SK-N-SH (cell line): ENCODE measurements around the gene PCLAF. TPM values are rescaled to one million over a fixed set of nuclear protein-coding genes. Genes with fewer than 3 reads are reported as not detected.

Experiments used
- CTCF ChIA-PET: fragments of 300-600, 350-600 bp; formaldehyde crosslinking; extraction: SDS; loops from one replicate; lab custom pipeline; 2021; lab: Yijun Ruan, JAX
- POLR2A ChIA-PET: fragments of 350-600 bp; sonication (Branson Sonifier 250); formaldehyde crosslinking; extraction: SDS; loops from one replicate; lab custom pipeline; 2020; ENCODE audit warnings: antibody characterized with exemption, inconsistent platforms; lab: Yijun Ruan, JAX
- DNase-seq: peaks from one replicate; pipeline ENCODE4 v3.0.0; 2012
- H2AFZ ChIP-seq: fragments of 200-600 bp; sonication (generic); 2 replicates; pipeline ENCODE4 v1.8.1; 2016; ENCODE audit warnings: antibody characterized with exemption, mild to moderate bottlenecking, low read depth
- H3F3A ChIP-seq: fragments of 200-600 bp; sonication (generic); replicated peaks from 2 replicates; pipeline ENCODE3; 2016; ENCODE audit warnings: antibody characterized with exemption, mild to moderate bottlenecking; ENCODE audit not compliant: insufficient read depth
- H3K27ac ChIP-seq, 2 experiments: fragments of 200-500 bp in 1 of 2; fragments of 200-600 bp in 1 of 2; sonication (Bioruptor generic) in 1 of 2; sonication (generic), shearing (Covaris generic) in 1 of 2; 2 replicates each; pipeline versions ENCODE4 v1.5.1 to v1.6.1; 2014 to 2016; ENCODE audit warnings: low read depth in 2 of 2, inconsistent platforms in 1 of 2, low read length in 1 of 2, mild to moderate bottlenecking in 1 of 2, mixed read lengths in 1 of 2
- H3K27me3 ChIP-seq: fragments of 200-600 bp; sonication (generic), shearing (Covaris generic); 2 replicates; pipeline ENCODE4 v1.6.1; 2016; ENCODE audit warnings: mixed run types; ENCODE audit not compliant: insufficient read depth
- H3K36me3 ChIP-seq, 2 experiments: fragments of 200-500 bp in 1 of 2; fragments of 200-600 bp in 1 of 2; sonication (Bioruptor generic) in 1 of 2; sonication (generic) in 1 of 2; replicated peaks in 1 of 2; 2 replicates each; pipeline versions ENCODE3 to v1.5.1; 2014 to 2016; ENCODE audit warnings: low read length in 1 of 2, mild to moderate bottlenecking in 1 of 2; ENCODE audit not compliant: insufficient read depth in 2 of 2, control insufficient read depth in 1 of 2
- H3K4me1 ChIP-seq, 2 experiments: fragments of 200-500 bp in 1 of 2; fragments of 200-600 bp in 1 of 2; sonication (Bioruptor generic) in 1 of 2; sonication (generic), shearing (Covaris generic) in 1 of 2; 2 replicates each; pipeline versions ENCODE4 v1.5.1 to v1.6.1; 2014 to 2016; ENCODE audit warnings: low read depth in 1 of 2, low read length in 1 of 2, mixed run types in 1 of 2; ENCODE audit not compliant: insufficient read depth in 2 of 2, control insufficient read depth in 1 of 2
- H3K4me2 ChIP-seq: fragments of 200-600 bp; sonication (generic), shearing (Covaris generic); 2 replicates; pipeline ENCODE4 v1.6.1; 2017; ENCODE audit warnings: mixed run types
- H3K4me3 ChIP-seq, 2 experiments: fragments of 200-500 bp in 1 of 2; fragments of 200-600 bp in 1 of 2; sonication (Bioruptor generic) in 1 of 2; sonication (generic), shearing (Covaris generic) in 1 of 2; 2 replicates each; pipeline versions ENCODE4 v1.5.1 to v1.8.1; 2014 to 2016; ENCODE audit warnings: low read depth in 2 of 2, inconsistent platforms in 1 of 2, low read length in 1 of 2, mild to moderate bottlenecking in 1 of 2, mixed read lengths in 1 of 2, moderate library complexity in 1 of 2
- H3K79me2 ChIP-seq: fragments of 200-600 bp; sonication (generic); 2 replicates; pipeline ENCODE4 v1.8.1; 2017; ENCODE audit warnings: mild to moderate bottlenecking; ENCODE audit not compliant: insufficient read depth
- H3K9ac ChIP-seq: fragments of 200-600 bp; sonication (generic); 2 replicates; pipeline ENCODE4 v1.6.1; 2017; ENCODE audit warnings: mixed run types
- H3K9me2 ChIP-seq: fragments of 200-600 bp; sonication (generic); 2 replicates; pipeline ENCODE4 v1.6.1; 2017; ENCODE audit warnings: mixed run types
- H3K9me3 ChIP-seq: fragments of 200-600 bp; sonication (generic); 2 replicates; pipeline ENCODE4 v1.6.1; 2017; ENCODE audit warnings: mixed run types, mild to moderate bottlenecking, moderate library complexity
- H4K20me1 ChIP-seq: fragments of 200-600 bp; sonication (generic); 2 replicates; pipeline ENCODE4 v1.6.1; 2017; ENCODE audit warnings: mild to moderate bottlenecking, mixed run types; ENCODE audit not compliant: insufficient read depth
- CTCF ChIP-seq: fragments of 200-600 bp; sonication (generic); IDR thresholded peaks from 2 replicates; pipeline ENCODE4 v1.6.1; 2017; ENCODE audit warnings: antibody characterized with exemption, mild to moderate bottlenecking, moderate library complexity
- ELF1 ChIP-seq: IDR thresholded peaks from 2 replicates; pipeline ENCODE4 v1.4.0; 2012
- EZH2phosphoT487 ChIP-seq: fragments of 200-600 bp; sonication (generic); IDR thresholded peaks from 2 replicates; pipeline ENCODE4 v1.6.1; 2017; ENCODE audit warnings: low read depth, mixed run types, mild to moderate bottlenecking, antibody characterized with exemption, moderate library complexity, borderline replicate concordance
- GABPA ChIP-seq: IDR thresholded peaks from 2 replicates; pipeline ENCODE4 v1.4.0; 2012; ENCODE audit warnings: low read depth, mild to moderate bottlenecking
- JUND ChIP-seq: IDR thresholded peaks from 2 replicates; pipeline ENCODE4 v1.4.0; 2012
- MEF2A ChIP-seq: IDR thresholded peaks from 2 replicates; pipeline ENCODE4 v1.4.0; 2012; ENCODE audit warnings: low read depth, borderline replicate concordance
- PBX3 ChIP-seq: IDR thresholded peaks from 2 replicates; pipeline ENCODE4; 2012
- POLR2AphosphoS5 ChIP-seq: IDR thresholded peaks from 2 replicates; pipeline ENCODE4 v1.6.1; 2012; ENCODE audit warnings: low read depth, low read length
- RAD21 ChIP-seq: IDR thresholded peaks from 2 replicates; pipeline ENCODE4 v1.6.1; 2012; ENCODE audit warnings: mild to moderate bottlenecking, low read length
- RFX5 ChIP-seq: IDR thresholded peaks from 2 replicates; pipeline ENCODE4 v1.6.1; 2012; ENCODE audit warnings: mild to moderate bottlenecking, improper control_type of control experiment, low read length
- RXRA ChIP-seq: IDR thresholded peaks from 2 replicates; pipeline ENCODE4 v1.4.0; 2012; ENCODE audit warnings: low read depth, mild to moderate bottlenecking, borderline replicate concordance
- SMC3 ChIP-seq: IDR thresholded peaks from 2 replicates; pipeline ENCODE4 v1.6.1; 2012; ENCODE audit warnings: low read depth, low read length, improper control_type of control experiment
- TCF12 ChIP-seq: IDR thresholded peaks from 2 replicates; pipeline ENCODE4 v1.4.0; 2012
- USF1 ChIP-seq: IDR thresholded peaks from 2 replicates; pipeline ENCODE4 v1.4.0; 2012; ENCODE audit warnings: low read depth, borderline replicate concordance
- USF2 ChIP-seq: fragments of 150-350 bp; IDR thresholded peaks from 2 replicates; pipeline ENCODE4 v1.6.1; 2017; ENCODE audit warnings: antibody characterized with exemption, low read length, low read depth, borderline replicate concordance
- WGBS: methylation state at CpG from one replicate; pipeline ENCODE4 v1.1.6; 2017; ENCODE audit warnings: low lambda C conversion rate; 5-methylcytosine and 5-hydroxymethylcytosine counted together
- polyA plus RNA-seq, 3 experiments: library from polyadenylated mRNA; depleted of rRNA; stranded (reverse); fragments of >200 nt; gene quantifications; 2 replicates each; pipeline ENCODE4 v1.2.3, GENCODE V29; 2012

PCLAF gene
- polyA plus RNA-seq, 1 of the 3 experiments (the other 2 are of a cell fraction) = 35.0 TPM

GRCh38 chr15:64426845-64427465, 45.7 kb upstream of the PCLAF start:
- H3K4me3 ChIP-seq = no peak overlapping the region; a peak in 1 of 4 replicates
- no peak for DNase-seq
- no peak overlapping the region for H3K4me2 ChIP-seq
- no peak for TF ChIP-seq MEF2A
- TF ChIP-seq SMC3 = peak; percentile 27; the same call in 1 of the 2 replicates
- TF ChIP-seq RAD21 = peak; percentile 51
- peak; percentile 50 for TF ChIP-seq CTCF
- H3K27me3 ChIP-seq = no peaks in the 10 kb centered on the region
- peaks cover 0 to 18% of the 10 kb centered on the region in 2 experiments; a peak in 1 of 4 replicates for H3K4me1 ChIP-seq
- H3K36me3 ChIP-seq = peaks cover 32 to 47% of the 10 kb centered on the region in 2 experiments
- H3F3A ChIP-seq = peaks cover 35% of the 10 kb centered on the region
- H3K79me2 ChIP-seq = 0 out of 2 replicates have a peak, but pooled peaks cover 3% of the 10 kb centered on the region
- H4K20me1 ChIP-seq = no peaks in the 10 kb centered on the region
- 87% methylated on average over 7 of the region's 7 CpGs for WGBS
- H3K27ac ChIP-seq = peak overlapping the region in 1 of 2 experiments; percentile 33; a peak in 1 of 4 replicates
- H3K9ac ChIP-seq = no peak overlapping the region
- no peak overlapping the region for H2AFZ ChIP-seq
- CTCF ChIA-PET = interaction anchor here (0.6 to 5.4 kb wide), 9 partner anchors 28 to 301 kb away, joined by 3 to 24 read pairs (median 3); no protein-coding TSS in a partner anchor
- no peaks in the 10 kb centered on the region for H3K9me3 ChIP-seq
- POLR2A ChIA-PET = no interaction called here
- no peaks in the 10 kb centered on the region for H3K9me2 ChIP-seq

GRCh38 chr15:64425221-64425620, 44.0 kb upstream of the PCLAF start:
- no peak for TF ChIP-seq MEF2A
- no peak for TF ChIP-seq TCF12
- no peak for TF ChIP-seq RFX5
- no peak for TF ChIP-seq POLR2AphosphoS5
- no peak for TF ChIP-seq ELF1
- no peak for TF ChIP-seq USF2
- no peak for TF ChIP-seq PBX3
- no peak for TF ChIP-seq GABPA
- no peak for TF ChIP-seq JUND
- TF ChIP-seq USF1 = no peak
- TF ChIP-seq RXRA = no peak
- no peak for TF ChIP-seq EZH2phosphoT487
- no peak overlapping the region for H3K4me2 ChIP-seq
- 83% methylated on average over 3 of the region's 3 CpGs for WGBS
- H3K27ac ChIP-seq = no peak overlapping the region
- POLR2A ChIA-PET = no interaction called here
- no peak for DNase-seq
- H3F3A ChIP-seq = peaks cover 27% of the 10 kb centered on the region
- H3K79me2 ChIP-seq = no peaks in the 10 kb centered on the region
- H3K36me3 ChIP-seq = peaks cover 29 to 58% of the 10 kb centered on the region in 2 experiments
- no peak overlapping the region for H3K9ac ChIP-seq
- no peaks in the 10 kb centered on the region for H3K9me2 ChIP-seq
- no peaks in the 10 kb centered on the region for H3K9me3 ChIP-seq
- no peak overlapping the region for H2AFZ ChIP-seq
- peaks cover 0 to 11% of the 10 kb centered on the region in 2 experiments; a peak in 1 of 4 replicates for H3K4me1 ChIP-seq
- H3K27me3 ChIP-seq = no peaks in the 10 kb centered on the region
- no peaks in the 10 kb centered on the region for H4K20me1 ChIP-seq
- no peak overlapping the region for H3K4me3 ChIP-seq
- CTCF ChIA-PET = interaction anchor here (1.1 to 5.4 kb wide), 2 partner anchors 256 to 261 kb away, joined by 3 to 24 read pairs; no protein-coding TSS in a partner anchor
